ENCODE measurements around the gene TCEA3. TPM values are rescaled to one million over a fixed set of nuclear protein-coding genes. Genes with fewer than 3 reads are reported as not detected.

The TCEA3 gene
- polyA plus RNA-seq, 1 donor (not counting 4 experiments of a cell fraction or from before 2014, with no cell fraction given), result 0.38 TPM

- peaks cover 3% of the 10 kb centered on the region for H3K79me2 ChIP-seq (ENCODE audit: control insufficient read depth, insufficient read depth, low read length)
- H3K4me2 ChIP-seq (ENCODE audit: control insufficient read depth, extremely low read depth, insufficient read depth, low read depth, low read length), result no peak overlapping the region
- H2AFZ ChIP-seq (ENCODE audit: control insufficient read depth, low read length), result no peak overlapping the region
- no peak overlapping the region for H3K9ac ChIP-seq (ENCODE audit: control insufficient read depth, extremely low read depth, insufficient read depth, low read length)
- no peaks in the 10 kb centered on the region for H3K9me1 ChIP-seq (ENCODE audit: control insufficient read depth, extremely low read depth, insufficient read depth, low read length)
- dilution Hi-C loops (cut with MboI; ENCODE audit: extremely low pct_ligation_motif_present, low sequenced_read_pairs), result no loop called here
- H3K9me3 ChIP-seq (ENCODE audit: control insufficient read depth, low read depth, low read length), result peaks cover 20% of the 10 kb centered on the region
- DNase-seq (ENCODE audit: low read depth, low spot score) (no peak), FAIRE-seq (no peak)
- no peak overlapping the region for H3K4me3 ChIP-seq (ENCODE audit: control insufficient read depth in 2 of 3, extremely low read depth in 1 of 3, insufficient read depth in 2 of 3, low read depth in 1 of 3, low read length in 3 of 3)
- no peaks in the 10 kb centered on the region for H3K4me1 ChIP-seq (ENCODE audit: control insufficient read depth, extremely low read depth, insufficient read depth, low read length)
- no peaks in the 10 kb centered on the region for H3K27me3 ChIP-seq (ENCODE audit: control insufficient read depth, extremely low read depth, insufficient read depth, low read length)
- H3K36me3 ChIP-seq (ENCODE audit: control insufficient read depth in 2 of 2, extremely low read depth in 1 of 2, insufficient read depth in 2 of 2, low read length in 2 of 2), result peaks cover 10 to 12% of the 10 kb centered on the region in 2 experiments
- H4K20me1 ChIP-seq (ENCODE audit: control insufficient read depth, extremely low read depth, insufficient read depth, low read length), result no peaks in the 10 kb centered on the region
- TF ChIP-seq EZH2 (IDR thresholded peaks at IDR 0.05; ENCODE audit: low read length), result no peak
- TF ChIP-seq CTCF (optimal IDR thresholded peaks at IDR 0.05 in 1 of 3, IDR thresholded peaks at IDR 0.05 in 1 of 3, conservative IDR thresholded peaks at IDR 0.05 in 1 of 3; ENCODE audit: extremely low read depth in 1 of 3, insufficient read depth in 2 of 3, low read length in 3 of 3), result no peak
- H3K27ac ChIP-seq (ENCODE audit: control insufficient read depth, insufficient read depth, low read length), result no peak overlapping the region
Measured at GRCh38 chr1:23356471-23357137, 67.9 kb downstream of the TCEA3 start.

- H3K4me3 ChIP-seq (ENCODE audit: control insufficient read depth in 2 of 3, extremely low read depth in 1 of 3, insufficient read depth in 2 of 3, low read depth in 1 of 3, low read length in 3 of 3), result no peak overlapping the region
- no peaks in the 10 kb centered on the region for H4K20me1 ChIP-seq (ENCODE audit: control insufficient read depth, extremely low read depth, insufficient read depth, low read length)
- H3K4me1 ChIP-seq (ENCODE audit: control insufficient read depth, extremely low read depth, insufficient read depth, low read length), result no peaks in the 10 kb centered on the region
- no peaks in the 10 kb centered on the region for H3K27me3 ChIP-seq (ENCODE audit: control insufficient read depth, extremely low read depth, insufficient read depth, low read length)
- H3K27ac ChIP-seq (ENCODE audit: control insufficient read depth, insufficient read depth, low read length), result no peak overlapping the region
- H3K9ac ChIP-seq (ENCODE audit: control insufficient read depth, extremely low read depth, insufficient read depth, low read length), result no peak overlapping the region
- DNase-seq (ENCODE audit: low read depth, low spot score), result no peak
- TF ChIP-seq EZH2 (IDR thresholded peaks at IDR 0.05; ENCODE audit: low read length) (no peak), CTCF (optimal IDR thresholded peaks at IDR 0.05 in 1 of 3, IDR thresholded peaks at IDR 0.05 in 1 of 3, conservative IDR thresholded peaks at IDR 0.05 in 1 of 3; ENCODE audit: extremely low read depth in 1 of 3, insufficient read depth in 2 of 3, low read length in 3 of 3) (no peak)
- no peaks in the 10 kb centered on the region for H3K9me1 ChIP-seq (ENCODE audit: control insufficient read depth, extremely low read depth, insufficient read depth, low read length)
- no peak overlapping the region for H3K4me2 ChIP-seq (ENCODE audit: control insufficient read depth, extremely low read depth, insufficient read depth, low read depth, low read length)
- H3K36me3 ChIP-seq (ENCODE audit: control insufficient read depth in 2 of 2, extremely low read depth in 1 of 2, insufficient read depth in 2 of 2, low read length in 2 of 2), result no peaks in the 10 kb centered on the region
- FAIRE-seq, result no peak
- no peaks in the 10 kb centered on the region for H3K9me3 ChIP-seq (ENCODE audit: control insufficient read depth, low read depth, low read length)
- H2AFZ ChIP-seq (ENCODE audit: control insufficient read depth, low read length), result no peak overlapping the region
- H3K79me2 ChIP-seq (ENCODE audit: control insufficient read depth, insufficient read depth, low read length), result no peaks in the 10 kb centered on the region
- dilution Hi-C loops (cut with MboI; ENCODE audit: extremely low pct_ligation_motif_present, low sequenced_read_pairs), result no loop called here
Measured at GRCh38 chr1:23354245-23354644, 70.3 kb downstream of the TCEA3 start.

Data from keratinocyte (primary cell).